HG03565 (cell line): Measurements from ENCODE around the gene SUCLG2.
"Not testable (repeated sequence)": the region's sequence is repeated elsewhere in the genome, so short reads cannot be mapped to it uniquely, and the experiment has no call there.

Experiments used
- ATAC-seq: cut with Tn5 transposase; IDR thresholded peaks from one replicate; pipeline ENCODE4 v1.9.1; 2021; ENCODE audit warnings: mild to moderate bottlenecking, moderate library complexity; ENCODE audit not compliant: unreplicated experiment

Gene SUCLG2

DNA sequence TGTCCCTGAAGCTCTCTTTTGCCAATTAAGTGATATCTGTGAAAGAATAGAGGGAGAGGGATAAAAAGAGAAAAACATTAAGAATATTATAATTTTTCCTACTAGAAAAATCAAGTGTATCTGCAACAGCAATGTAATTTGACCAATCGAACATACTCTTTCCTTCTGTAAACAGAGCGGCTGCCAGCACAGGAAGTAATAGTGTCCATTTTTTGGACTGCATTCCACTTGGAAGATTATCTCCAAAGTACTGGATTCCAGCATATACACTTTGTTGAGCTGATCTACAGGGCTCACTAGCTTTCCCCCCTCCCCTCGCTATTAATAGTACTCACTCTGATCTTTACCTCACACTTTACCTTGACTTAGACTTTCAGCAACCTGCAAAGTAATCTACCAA, 90.4 kb downstream of the SUCLG2 start:
- ATAC-seq, result no peak

DNA sequence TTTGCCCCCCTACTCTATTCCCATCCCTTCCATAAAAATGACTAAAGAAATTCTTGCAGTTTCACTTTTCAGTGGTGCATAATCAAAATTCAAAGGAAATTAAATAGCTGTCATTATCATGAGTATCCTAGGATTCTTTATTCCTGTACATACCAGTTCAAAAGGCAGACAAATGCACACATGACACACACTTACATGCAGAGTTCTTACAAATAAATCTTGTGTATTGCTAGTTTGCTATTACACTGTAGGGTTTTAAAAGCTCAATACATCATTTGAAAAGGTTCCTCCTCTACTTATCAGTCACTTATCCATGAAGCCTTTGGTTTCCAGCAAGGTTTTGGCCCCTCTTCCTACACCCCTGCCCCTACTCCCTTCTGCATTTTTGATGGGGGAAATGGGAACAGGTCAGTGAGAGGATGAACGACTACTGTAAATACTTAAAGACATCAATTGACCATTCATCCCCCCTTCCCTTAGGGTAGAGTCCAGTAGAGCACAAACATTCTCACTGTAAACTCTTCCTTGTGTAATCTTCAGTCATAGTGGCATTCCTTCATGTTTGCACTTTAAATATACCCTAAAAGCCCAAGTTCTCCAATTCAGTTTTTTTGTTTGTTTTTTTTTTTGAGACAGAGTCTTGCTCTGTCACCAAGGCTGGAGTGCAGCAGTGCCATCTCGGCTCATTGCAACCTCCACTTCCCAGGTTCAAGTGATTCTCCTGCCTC, 92.6 kb downstream of the SUCLG2 start:
- ATAC-seq, result no peak

DNA sequence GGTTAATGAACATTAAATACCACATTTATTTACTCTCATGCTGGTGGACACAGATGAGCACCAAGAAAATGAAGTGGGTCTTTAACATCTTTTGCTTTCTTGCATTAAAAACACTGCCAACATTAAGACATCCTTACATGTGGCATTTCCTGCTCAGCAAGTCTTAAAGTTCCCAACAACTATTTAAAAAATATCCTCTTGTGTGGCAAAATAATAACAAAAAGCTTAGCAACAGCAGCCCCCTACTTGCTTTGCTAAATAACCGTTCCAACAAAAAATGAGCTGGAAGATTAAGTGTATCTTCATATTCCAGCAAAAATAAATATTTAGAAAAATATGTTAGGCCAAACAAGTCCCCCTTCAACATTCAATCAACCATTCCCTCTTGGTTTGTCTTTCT, 93.1 kb downstream of the SUCLG2 start:
- ATAC-seq, result no peak

DNA sequence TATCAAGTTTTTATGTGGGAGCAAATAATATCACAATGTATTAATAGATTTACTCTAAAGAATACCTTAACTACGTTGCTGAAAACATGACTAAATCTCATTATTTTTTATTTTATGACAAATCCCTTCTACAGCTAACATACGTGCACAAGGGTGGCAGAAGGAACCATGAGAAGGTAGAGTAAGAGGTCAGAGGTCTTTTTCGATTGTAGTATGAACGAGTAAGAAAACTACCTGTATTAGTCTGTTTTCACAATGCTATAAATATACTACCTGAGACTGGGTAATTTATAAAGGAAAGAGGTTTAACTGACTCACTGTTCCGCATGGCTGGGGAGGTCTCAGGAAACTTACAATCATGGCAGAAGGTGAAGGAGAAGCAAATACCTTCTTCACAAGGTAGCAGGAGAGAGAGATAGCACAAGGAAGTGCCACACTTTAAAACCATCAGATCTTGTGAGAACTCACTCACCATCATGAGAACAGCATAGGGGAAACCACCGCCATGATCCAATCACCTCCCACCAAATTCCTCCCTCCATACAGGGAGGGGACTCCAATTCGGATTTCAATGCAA, 95.3 kb downstream of the SUCLG2 start:
- no peak for ATAC-seq

DNA sequence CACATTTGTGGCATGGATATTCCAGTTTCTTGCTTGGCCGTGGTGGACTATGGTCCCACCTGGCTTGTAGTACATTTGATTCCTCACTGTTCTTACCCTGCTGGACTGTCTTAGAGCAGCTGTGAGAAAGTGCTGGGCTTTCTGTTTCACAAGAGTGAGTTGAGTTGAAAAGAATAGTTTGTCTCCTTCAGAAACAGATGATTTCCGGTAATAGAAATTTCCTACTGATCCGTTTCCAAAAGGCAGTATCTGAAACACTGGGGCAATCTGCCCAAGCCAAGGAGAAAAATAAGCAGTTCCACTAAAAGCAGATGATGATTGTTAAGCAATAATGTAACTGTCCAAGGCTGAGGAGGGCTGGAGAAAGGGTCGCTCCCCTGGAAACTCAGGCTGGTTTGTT, 96.0 kb downstream of the SUCLG2 start:
- ATAC-seq, result no peak

DNA sequence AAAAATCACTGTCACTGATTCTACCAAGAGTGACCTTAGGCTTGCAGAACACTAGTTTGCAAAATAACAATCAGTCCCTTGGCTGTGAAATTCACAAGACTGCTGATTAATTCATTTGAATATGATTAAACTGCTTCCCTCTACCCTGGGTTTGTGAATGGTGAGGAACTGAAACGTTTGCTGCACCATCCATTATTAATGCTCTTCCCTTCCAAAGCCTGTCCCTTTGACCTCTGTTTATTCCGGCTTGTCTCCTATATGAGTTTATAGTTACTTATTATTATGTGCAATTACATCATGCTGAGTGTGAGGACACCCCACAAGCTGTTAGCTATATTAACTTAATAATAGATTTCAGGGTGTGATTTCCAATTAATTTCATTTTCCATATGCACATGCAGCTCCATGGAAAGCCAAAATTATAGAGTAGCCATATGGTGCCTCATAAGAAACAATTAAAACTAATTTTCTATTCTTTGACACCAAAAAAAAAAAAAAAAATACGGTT, 96.5 kb downstream of the SUCLG2 start:
- no peak for ATAC-seq

DNA sequence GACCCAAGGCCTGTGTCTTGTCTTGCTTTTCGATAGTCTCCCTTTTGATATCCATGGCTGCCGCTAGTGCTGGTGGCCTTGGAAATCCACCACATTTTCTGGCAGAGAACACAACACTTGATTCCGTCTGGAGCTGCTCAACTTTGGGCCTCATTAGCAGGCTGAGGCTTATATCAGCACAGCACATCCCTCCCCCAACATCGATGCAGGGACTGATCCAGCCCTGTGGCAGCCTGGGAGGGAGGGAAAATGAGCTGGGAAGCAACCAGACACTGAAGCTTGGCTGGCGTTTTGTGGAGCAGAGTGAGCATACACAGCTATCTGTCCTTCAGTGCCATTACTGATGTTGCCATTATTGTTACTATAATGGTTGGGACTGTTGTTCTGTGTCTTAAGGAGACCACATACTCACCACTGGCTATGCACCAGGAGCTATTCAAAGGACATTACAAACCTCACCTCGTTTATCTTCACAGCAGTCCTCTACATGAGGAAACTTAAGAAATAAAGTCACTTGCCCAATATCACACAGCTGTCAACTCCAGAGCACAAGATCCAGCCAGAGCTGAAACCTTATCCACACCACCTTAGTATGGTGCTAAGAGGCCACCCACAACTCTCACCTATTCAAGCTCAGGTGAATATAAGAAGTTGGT, 102.9 kb downstream of the SUCLG2 start:
- no peak for ATAC-seq

DNA sequence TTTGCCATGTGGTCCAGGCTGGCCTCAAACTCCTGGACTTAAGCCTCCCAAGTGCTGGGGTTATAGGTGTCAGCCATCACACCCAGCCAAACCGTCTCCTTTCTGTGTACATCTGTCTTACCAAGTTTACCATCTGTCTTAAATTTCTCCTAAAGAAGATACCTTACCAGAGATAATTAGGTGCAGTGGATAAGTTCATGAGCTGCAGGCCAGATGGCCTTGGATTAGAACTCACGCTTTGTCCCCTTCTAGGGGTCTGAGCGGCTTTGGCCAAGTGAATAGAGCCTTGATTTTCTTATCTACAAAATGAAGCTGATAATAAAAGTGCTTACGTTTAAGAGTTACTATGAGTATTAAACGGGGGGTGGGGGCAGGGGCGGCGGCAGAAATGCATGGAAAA, 103.9 kb downstream of the SUCLG2 start:
- no peak for ATAC-seq

DNA sequence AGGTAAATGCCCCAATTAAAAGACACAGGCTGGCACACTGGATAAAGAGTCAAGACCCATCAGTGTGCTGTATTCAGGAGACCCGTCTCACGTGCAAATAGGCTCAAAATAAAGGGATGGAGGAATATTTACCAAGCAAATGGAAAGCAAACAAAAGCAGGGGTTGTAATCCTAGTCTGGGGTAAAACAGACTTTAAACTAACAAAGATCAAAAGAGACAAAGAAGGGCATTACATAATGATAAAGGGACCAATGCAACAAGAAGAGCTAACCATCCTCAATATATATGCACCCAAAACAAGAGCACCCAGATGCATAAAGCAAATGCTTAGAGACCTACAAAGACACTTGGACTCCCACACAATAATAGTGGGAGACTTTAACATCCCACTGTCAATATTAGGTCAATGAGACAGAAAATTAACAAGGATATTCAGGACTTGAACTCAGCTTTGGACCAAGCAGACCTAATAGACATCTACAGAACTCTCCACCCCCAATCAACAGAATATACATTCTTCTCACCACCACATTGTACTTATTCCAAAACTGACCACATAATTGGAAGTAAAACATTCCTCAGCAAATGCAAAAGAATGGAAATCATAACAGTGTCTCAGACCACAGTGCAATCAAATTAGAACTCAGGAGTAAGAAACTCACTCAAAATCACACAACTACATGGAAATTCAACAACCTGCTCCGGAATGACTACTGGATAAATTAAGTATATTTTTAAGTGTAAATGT, 111.7 kb downstream of the SUCLG2 start:
- ATAC-seq, result not testable (repeated sequence)

DNA sequence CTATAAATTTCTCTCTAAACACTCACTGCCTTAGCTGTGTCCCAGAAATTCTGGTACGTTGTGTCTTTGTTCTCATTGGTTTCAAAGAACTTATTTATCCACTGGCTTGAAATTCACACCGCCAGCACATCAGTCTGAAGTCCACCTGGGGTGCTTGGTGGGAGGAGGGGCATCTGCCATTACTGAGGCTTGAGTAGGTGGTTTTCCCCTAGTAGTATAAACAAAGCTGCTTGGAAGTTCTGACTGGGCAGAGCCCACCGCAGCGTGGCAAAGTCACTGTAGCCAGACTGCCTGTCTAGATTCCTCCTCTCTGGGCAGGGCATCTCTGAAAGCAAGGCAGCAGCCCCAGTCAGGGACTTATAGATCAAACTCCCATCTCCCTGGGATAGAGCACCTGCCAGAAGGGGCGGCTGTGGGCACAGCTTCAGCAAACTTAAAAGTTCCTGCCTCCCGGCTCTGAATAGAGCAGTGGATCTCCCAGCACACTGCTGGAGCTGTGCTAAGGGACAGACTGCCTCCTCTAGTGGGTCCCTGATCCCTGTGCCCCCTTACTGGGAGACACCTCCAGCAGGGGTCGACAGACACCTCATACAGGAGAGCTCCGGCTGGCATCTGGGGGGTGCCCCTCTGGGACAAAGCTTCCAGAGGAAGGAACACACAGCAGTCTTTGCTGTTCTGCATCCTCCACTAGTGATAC, 114.1 kb downstream of the SUCLG2 start:
- ATAC-seq, result no peak

DNA sequence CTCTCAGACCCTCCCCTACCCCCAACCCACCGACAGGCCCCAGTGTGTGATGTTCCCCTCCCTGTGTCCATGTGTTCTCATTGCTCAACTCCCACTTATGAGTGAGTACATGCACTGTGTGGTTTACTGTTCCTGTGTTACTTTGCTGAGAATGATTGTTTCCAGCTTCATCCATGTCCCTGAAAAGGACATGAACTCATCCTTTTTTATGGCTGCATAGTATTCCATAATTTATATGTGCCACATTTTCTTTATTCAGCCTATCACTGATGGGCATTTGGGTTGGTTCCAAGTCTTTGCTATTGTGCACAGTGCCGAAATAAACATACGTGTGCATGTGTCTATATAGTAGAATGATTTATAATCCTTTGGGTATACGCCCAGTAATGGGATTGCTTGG, 117.2 kb downstream of the SUCLG2 start:
- ATAC-seq, result not testable (repeated sequence)

DNA sequence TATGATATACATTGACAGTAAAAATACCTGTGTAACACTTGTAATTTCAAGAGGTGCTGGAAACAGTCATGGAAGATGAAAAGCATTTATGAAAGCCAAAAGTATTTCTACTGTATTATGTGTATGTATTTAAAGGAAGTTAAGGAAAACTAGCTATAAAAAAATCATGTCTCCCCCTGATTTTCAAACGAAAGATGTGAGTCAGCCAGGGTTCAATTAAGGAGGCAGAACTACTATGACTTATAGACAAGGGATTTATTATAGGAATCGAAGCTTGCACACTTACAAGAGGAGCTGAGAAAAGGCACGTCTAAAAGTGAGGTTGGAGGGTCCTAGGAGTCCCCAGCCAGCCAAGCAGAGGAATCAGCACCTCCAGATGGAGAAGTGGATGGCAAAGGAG, 119.4 kb downstream of the SUCLG2 start:
- ATAC-seq, result no peak

DNA sequence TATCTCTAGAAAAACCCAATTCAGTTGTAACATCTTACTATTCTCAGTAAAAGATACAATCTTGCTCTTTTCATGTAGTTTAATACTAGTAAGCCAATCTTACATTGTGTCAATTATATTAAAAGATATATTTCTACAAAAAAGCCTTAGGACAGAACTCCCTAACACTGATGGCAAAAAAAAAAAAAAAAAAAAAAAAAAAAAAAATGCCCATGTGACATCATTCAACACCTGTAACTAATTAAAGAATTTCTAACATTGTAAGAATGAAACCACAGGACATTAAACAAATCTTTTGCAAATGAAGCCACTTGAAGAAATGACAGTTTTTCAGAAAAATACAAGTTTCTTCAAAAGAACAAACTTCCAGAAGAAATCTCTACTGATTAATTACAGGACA, 119.8 kb downstream of the SUCLG2 start:
- ATAC-seq, result no peak

DNA sequence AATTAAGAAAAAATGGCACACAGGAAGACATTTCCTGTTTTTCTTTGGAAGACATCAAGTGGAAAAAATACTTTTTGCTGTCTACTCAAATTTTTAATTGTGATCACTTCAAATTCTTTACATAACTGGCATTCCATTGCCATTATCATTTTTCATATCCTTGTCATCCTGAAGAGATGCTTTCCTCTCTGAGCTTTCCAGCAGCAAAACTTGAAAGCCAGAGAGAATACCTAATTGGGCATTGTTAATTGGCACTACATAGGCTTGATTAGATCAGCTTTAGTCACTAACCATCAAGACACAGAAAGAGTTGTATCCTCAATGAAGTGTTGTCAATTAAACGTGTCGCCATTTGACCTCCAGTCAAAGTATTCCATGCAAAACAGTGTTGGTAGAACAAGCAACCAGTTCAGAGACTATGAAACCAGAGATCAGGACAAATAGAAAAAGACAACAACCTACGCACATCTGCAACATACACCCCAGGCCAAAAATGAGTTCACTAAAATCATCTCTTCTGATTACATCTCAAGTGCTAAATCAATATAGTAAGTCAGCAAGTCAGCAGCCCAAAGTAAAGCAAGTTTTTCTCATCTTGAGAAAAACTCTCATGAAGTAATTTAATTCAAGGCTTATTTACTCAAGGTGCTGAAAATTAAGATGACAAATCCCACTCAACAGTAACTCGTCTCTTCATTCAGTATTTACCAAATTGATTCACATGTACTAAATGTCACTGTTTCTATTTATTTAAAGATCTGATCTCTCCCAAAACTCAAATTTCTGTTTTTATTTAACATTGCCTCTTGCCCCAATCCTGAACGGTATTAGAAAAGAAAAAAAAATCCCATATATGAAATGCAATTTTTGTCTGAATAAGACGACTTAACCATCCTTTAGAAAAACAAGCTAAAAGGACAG, 123.0 kb downstream of the SUCLG2 start:
- ATAC-seq, result no peak

DNA sequence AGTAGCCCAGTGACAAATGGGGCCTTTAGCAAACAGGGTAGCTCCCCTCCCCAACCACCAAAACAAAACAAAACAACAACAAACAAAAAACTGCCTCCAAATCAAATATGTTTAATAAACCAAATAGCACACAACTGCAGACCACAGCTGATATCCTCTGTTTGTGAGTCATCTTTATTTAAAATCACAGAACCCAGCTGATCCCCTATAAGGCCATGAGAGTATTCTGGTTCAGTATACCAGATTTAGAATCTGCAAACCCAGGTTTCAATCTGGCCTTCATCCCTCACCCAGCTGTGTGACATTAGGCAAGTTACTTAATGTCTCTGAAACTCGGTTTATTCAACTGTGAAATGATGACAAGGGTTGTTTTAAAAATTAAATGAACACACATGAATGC, 124.5 kb downstream of the SUCLG2 start:
- no peak for ATAC-seq

DNA sequence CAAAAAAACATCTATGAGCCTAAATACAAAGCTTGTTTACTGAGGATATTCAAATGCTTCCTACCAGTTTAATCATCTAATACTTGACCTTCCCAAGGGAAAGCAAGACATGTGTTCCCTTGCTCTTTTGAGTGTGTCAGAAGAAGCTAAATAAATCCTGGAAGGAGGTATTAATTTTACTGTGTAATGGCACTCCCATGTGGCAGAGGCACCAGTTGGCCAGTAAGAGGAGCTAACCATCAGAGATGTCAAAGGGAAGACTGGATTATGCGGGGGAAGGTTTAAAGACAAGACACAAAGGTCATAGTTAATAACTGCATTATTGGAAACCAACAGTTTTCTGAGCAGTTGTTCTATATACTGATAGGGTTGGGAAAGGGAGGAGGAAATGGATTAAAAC, 125.1 kb downstream of the SUCLG2 start:
- no peak for ATAC-seq

DNA sequence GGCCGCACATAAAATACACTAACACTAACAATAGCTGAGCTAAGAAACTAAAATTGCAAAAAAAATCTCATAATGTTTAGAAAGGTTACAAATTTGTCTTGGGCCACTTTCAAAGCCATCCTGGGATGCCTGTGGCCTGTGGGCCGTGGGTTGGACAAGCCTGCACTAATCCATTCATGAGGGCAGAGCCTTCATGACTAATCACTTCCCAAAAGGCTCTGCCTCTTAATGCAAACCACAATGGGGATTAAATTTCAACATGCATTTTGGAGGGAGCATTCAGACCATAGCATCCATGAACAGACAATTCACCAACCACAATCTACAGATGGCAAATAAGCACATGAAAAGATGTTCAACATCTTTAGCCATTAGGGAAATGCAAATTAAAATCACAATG, 128.2 kb downstream of the SUCLG2 start:
- no peak for ATAC-seq

DNA sequence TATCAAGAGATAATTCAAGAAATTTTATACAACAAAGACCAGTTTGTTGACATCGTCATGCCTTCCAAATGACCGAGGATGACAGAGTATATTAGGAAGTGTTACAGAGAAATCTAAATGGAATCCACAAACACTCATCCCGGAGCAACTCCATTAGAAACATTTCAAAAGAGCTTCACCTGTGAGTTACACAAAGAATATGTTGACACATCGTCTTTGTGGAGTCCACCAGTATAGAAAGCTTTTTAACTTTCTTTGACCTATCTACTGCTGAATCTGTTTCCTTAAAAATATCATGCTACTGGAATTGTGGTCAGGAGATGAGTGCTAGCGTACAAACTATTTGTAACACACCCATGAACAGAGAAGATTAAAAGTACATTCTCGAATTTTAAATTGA, 130.4 kb downstream of the SUCLG2 start:
- ATAC-seq, result no peak

DNA sequence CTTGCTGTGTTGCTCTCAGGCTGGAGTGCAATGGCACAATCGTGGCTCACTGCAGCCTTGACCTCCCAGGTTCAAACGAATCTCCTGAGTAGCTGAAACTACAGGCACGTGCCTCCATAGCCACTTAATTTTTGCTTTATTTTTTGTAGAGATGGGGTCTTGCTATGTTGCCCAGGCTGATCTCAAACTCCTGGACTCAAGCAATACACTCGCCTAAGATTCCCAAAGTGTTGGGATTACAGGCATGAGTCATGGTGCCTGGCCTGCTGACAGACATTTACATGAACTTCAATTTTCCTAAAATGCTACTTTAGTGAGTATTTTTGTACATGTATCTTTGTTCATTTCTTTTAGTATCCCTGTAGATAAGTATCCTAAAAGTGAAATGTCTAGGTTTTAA, 132.3 kb downstream of the SUCLG2 start:
- no peak for ATAC-seq
